Loucy (cell line): ENCODE results near the gene GAN.
"Not testable (repeated sequence)": the region's sequence is repeated elsewhere in the genome, so short reads cannot be mapped to it uniquely, and the experiment has no call there.

Source experiments
- H2AFZ ChIP-seq: fragments of 200-600 bp; sonication (generic); 2 replicates; pipeline ENCODE4 v1.6.0; 2016; ENCODE audit warnings: antibody characterized with exemption, mild to moderate bottlenecking, low read length, moderate library complexity
- H3F3A ChIP-seq: fragments of 200-600 bp; 2 replicates; pipeline ENCODE4 v1.6.0; 2016; ENCODE audit warnings: antibody characterized with exemption, low read depth, mild to moderate bottlenecking
- H3K27me3 ChIP-seq: fragments of 200-600 bp; sonication (generic); 2 replicates; pipeline ENCODE4 v1.6.1; 2014; ENCODE audit warnings: low read length, mild to moderate bottlenecking; ENCODE audit not compliant: insufficient read depth, poor library complexity, severe bottlenecking
- H3K36me3 ChIP-seq: fragments of 200-600 bp; sonication (generic); 2 replicates; pipeline ENCODE4 v1.6.1; 2016; ENCODE audit warnings: low read length; ENCODE audit not compliant: insufficient read depth
- H3K4me1 ChIP-seq: fragments of 200-600 bp; sonication (generic); 2 replicates; pipeline ENCODE4 v1.5.1; 2014; ENCODE audit warnings: low read length, mild to moderate bottlenecking; ENCODE audit not compliant: insufficient read depth, poor library complexity, severe bottlenecking
- H3K4me2 ChIP-seq: fragments of 200-600 bp; sonication (generic); 2 replicates; pipeline ENCODE4 v1.6.0; 2014; ENCODE audit warnings: antibody characterized with exemption, low read length, low read depth, mild to moderate bottlenecking; ENCODE audit not compliant: poor library complexity, severe bottlenecking
- H3K4me3 ChIP-seq: fragments of 200-600 bp; sonication (generic); 2 replicates; pipeline ENCODE4 v1.5.1; 2014; ENCODE audit warnings: low read length, mild to moderate bottlenecking, mixed read lengths; ENCODE audit not compliant: poor library complexity, severe bottlenecking
- H3K79me2 ChIP-seq: fragments of 200-600 bp; sonication (generic); 2 replicates; pipeline ENCODE4 v1.6.1; 2014; ENCODE audit warnings: low read length; ENCODE audit not compliant: insufficient read depth
- H3K9ac ChIP-seq: fragments of 200-600 bp; sonication (generic); 2 replicates; pipeline ENCODE4 v1.6.0; 2014; ENCODE audit warnings: mild to moderate bottlenecking, low read depth, low read length, moderate library complexity; ENCODE audit not compliant: poor library complexity, severe bottlenecking
- H3K9me2 ChIP-seq: fragments of 200-600 bp; sonication (generic); replicated peaks from 2 replicates; pipeline ENCODE4 v1.6.1; 2016; ENCODE audit warnings: low read depth, low read length, mixed read lengths
- H3K9me3 ChIP-seq: fragments of 200-600 bp; sonication (generic); 2 replicates; pipeline ENCODE4 v1.6.1; 2014; ENCODE audit warnings: mild to moderate bottlenecking, antibody characterized with exemption, low read length, low read depth; ENCODE audit not compliant: insufficient read depth
- H4K20me1 ChIP-seq: fragments of 200-600 bp; sonication (generic); 2 replicates; pipeline ENCODE4 v1.6.0; 2014; ENCODE audit warnings: antibody characterized with exemption, low read length, mild to moderate bottlenecking; ENCODE audit not compliant: insufficient read depth, poor library complexity, severe bottlenecking
- CTCF ChIP-seq: fragments of 200-600 bp; sonication (generic); conservative IDR thresholded peaks from 2 replicates; pipeline ENCODE4 v1.5.1; 2014; ENCODE audit warnings: mild to moderate bottlenecking, antibody characterized with exemption, low read length
- EZH2phosphoT487 ChIP-seq: fragments of 200-600 bp; IDR thresholded peaks from 2 replicates; pipeline ENCODE4 v1.6.1; 2018; ENCODE audit warnings: antibody characterized with exemption, mild to moderate bottlenecking, moderate library complexity, borderline replicate concordance

The GAN gene

DNA sequence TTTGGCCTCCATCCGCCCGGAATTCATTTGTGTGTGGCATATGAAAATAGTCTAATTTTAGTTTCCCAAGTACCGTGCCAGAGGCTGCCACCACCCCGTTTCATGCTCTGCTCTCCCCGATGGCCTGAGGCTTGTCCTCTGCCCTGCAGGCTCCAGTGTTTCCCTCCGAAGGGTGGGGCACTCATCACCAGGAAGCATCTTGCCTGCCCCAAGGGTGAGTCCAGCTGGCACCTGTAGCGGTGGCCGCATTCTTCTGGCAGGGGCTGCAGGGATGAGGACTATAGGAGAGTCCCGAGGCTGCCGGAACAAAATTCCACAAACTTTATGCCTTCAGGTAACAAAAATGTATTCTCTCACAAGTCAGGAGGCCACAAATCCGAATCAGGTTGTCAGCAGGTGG, 106.8 kb downstream of the GAN start:
- Histone ChIP-seq H3F3A (no peaks in the 10 kb centered on the region), H4K20me1 (no peaks in the 10 kb centered on the region), H3K4me1 (peaks cover 6% of the 10 kb centered on the region), H3K27me3 (no peaks in the 10 kb centered on the region), H3K79me2 (no peaks in the 10 kb centered on the region), H3K4me3 (no peak overlapping the region), H3K9me2 (no peaks in the 10 kb centered on the region), H2AFZ (no peak overlapping the region), H3K9ac (no peak overlapping the region), H3K4me2 (no peak overlapping the region), H3K36me3 (no peaks in the 10 kb centered on the region), H3K9me3 (no peaks in the 10 kb centered on the region)
- no peak for TF ChIP-seq CTCF
- no peak for TF ChIP-seq EZH2phosphoT487

DNA sequence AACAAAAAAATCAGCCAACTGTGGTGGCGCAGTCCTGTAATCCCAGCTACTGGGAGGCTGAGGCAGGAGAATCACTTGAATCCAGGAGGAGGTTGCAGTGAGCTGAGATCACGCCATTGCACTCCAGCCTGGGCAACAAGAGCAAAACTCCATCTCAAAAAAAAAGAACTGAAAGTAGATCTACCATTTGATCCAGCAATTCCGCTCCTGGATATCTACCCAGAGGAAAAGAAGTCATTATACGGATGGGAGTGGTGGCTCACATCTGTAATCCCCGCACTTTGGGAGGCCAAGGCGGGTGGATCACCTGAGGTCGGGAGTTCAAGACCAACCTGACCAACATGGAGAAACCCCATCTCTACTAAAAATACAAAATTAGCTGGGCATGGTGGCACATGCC, 107.4 kb downstream of the GAN start:
- not testable (repeated sequence) for H2AFZ ChIP-seq

DNA sequence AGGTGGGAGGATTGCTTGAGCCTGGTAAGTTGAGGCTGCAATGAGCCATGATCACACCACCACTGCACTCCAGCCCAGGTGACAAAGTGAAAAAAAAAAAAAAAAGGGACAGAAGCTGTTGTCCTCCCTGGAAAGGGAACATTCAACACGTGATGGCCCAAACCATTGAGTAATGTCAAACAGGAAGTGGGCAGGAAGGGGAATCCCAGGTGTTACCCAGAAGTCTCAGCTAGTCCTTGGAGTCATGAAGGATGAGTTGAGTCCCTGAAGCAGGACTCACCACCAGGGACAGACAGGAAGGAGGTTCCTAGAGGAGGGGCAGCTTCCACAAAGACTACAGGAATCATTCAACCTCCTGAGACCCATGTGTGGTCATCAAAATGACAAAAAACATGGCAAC, 110.0 kb downstream of the GAN start:
- Histone ChIP-seq H3K4me1 (peaks cover 6% of the 10 kb centered on the region), H3K4me3 (no peak overlapping the region), H3K27me3 (no peaks in the 10 kb centered on the region), H3K9me2 (no peaks in the 10 kb centered on the region), H3K4me2 (no peak overlapping the region), H4K20me1 (no peaks in the 10 kb centered on the region), H3K9ac (no peak overlapping the region), H2AFZ (no peak overlapping the region), H3K36me3 (no peaks in the 10 kb centered on the region), H3K79me2 (no peaks in the 10 kb centered on the region), H3K9me3 (no peaks in the 10 kb centered on the region), H3F3A (no peaks in the 10 kb centered on the region)
- TF ChIP-seq EZH2phosphoT487 (no peak), CTCF (no peak)

More for the DNA sequence above, 107.4 kb downstream of the GAN start:
- not testable (repeated sequence) for H3K36me3 ChIP-seq, H3K9me2 ChIP-seq, H4K20me1 ChIP-seq, H3K9me3 ChIP-seq, H3F3A ChIP-seq, H3K4me1 ChIP-seq, H3K79me2 ChIP-seq, H3K9ac ChIP-seq, H3K27me3 ChIP-seq, H3K4me2 ChIP-seq, H3K4me3 ChIP-seq

GRCh38 chr16:81427219-81427618, 112.5 kb downstream of the GAN start:
- no peaks in the 10 kb centered on the region for H3F3A ChIP-seq
- H3K79me2 ChIP-seq: no peaks in the 10 kb centered on the region
- H2AFZ ChIP-seq: no peak overlapping the region
- no peaks in the 10 kb centered on the region for H3K27me3 ChIP-seq
- H3K4me3 ChIP-seq: no peak overlapping the region
- no peaks in the 10 kb centered on the region for H3K9me2 ChIP-seq
- H3K9ac ChIP-seq: no peak overlapping the region
- H3K9me3 ChIP-seq: no peaks in the 10 kb centered on the region
- no peaks in the 10 kb centered on the region for H3K36me3 ChIP-seq
- no peak overlapping the region for H3K4me2 ChIP-seq
- peaks cover 6% of the 10 kb centered on the region for H3K4me1 ChIP-seq
- TF ChIP-seq CTCF (no peak), EZH2phosphoT487 (no peak)
- H4K20me1 ChIP-seq: no peaks in the 10 kb centered on the region
